ENCODE measurements around the gene AGAP1. TPM values are rescaled to one million over a fixed set of nuclear protein-coding genes. Genes with fewer than 3 reads are reported as not detected.
"Not testable (repeated sequence)": the region's sequence is repeated elsewhere in the genome, so short reads cannot be mapped to it uniquely, and the experiment has no call there.

The AGAP1 gene
- total RNA-seq, 1 donor from 2014 or later, result 39.4 TPM

DNA sequence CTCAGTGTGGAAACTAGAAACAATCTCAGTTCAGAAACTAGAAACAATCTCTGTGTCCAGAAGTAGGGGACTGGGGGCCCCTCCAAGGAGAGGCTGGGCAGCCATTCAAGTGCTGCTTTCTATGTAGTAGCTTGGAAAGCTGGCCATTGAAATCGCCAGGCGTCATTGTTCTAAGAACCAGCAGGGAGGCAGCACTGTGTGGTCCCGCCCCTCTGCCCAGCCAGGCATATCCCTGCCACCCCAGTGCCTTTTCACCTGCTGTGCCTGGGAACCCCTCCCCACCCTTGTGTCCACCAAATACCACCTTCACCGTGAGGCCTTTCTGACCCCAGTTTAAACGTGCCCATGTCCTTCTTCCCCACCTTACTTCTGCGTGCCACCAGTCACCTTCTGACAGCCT lies 452.7 kb downstream of the AGAP1 start:
- no peak overlapping the region for H2AFZ ChIP-seq (ENCODE audit: low read depth, low read length)
- H3K4me2 ChIP-seq (ENCODE audit: low read length), result no peak overlapping the region
- FAIRE-seq (no peak), DNase-seq (ENCODE audit: low read depth) (no peak)
- no peaks in the 10 kb centered on the region for H3K79me2 ChIP-seq (ENCODE audit: insufficient read depth, low read length)
- no peaks in the 10 kb centered on the region for H3K27me3 ChIP-seq (ENCODE audit: insufficient read depth, low read length)
- no peaks in the 10 kb centered on the region for H3K36me3 ChIP-seq (ENCODE audit: insufficient read depth, low read length)
- Mint-ChIP-seq H3K4me3 (ENCODE audit: unreplicated experiment) (no peak overlapping the region), H3K27ac (ENCODE audit: unreplicated experiment) (no peak overlapping the region), H3K9me3 (ENCODE audit: unreplicated experiment) (no peaks in the 10 kb centered on the region), H3K36me3 (ENCODE audit: low read depth, unreplicated experiment) (no peaks in the 10 kb centered on the region), H3K27me3 (ENCODE audit: low read depth, unreplicated experiment) (no peaks in the 10 kb centered on the region), H3K4me1 (ENCODE audit: low read depth, unreplicated experiment) (peaks cover 9% of the 10 kb centered on the region)
- no peak overlapping the region for H3K9ac ChIP-seq (ENCODE audit: low read length)
- no peak overlapping the region for H3K27ac ChIP-seq (ENCODE audit: low read depth, low read length)
- H3K4me1 ChIP-seq (ENCODE audit: insufficient read depth, low read length), result no peaks in the 10 kb centered on the region
- no peak overlapping the region for H3K4me3 ChIP-seq (ENCODE audit: insufficient read depth, low read depth, low read length)
- TF ChIP-seq EZH2 (IDR thresholded peaks at IDR 0.05; ENCODE audit: insufficient read depth, low read length), result no peak
- TF ChIP-seq, protein P1, sequence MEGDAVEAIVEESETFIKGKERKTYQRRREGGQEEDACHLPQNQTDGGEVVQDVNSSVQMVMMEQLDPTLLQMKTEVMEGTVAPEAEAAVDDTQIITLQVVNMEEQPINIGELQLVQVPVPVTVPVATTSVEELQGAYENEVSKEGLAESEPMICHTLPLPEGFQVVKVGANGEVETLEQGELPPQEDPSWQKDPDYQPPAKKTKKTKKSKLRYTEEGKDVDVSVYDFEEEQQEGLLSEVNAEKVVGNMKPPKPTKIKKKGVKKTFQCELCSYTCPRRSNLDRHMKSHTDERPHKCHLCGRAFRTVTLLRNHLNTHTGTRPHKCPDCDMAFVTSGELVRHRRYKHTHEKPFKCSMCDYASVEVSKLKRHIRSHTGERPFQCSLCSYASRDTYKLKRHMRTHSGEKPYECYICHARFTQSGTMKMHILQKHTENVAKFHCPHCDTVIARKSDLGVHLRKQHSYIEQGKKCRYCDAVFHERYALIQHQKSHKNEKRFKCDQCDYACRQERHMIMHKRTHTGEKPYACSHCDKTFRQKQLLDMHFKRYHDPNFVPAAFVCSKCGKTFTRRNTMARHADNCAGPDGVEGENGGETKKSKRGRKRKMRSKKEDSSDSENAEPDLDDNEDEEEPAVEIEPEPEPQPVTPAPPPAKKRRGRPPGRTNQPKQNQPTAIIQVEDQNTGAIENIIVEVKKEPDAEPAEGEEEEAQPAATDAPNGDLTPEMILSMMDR (IDR thresholded peaks at IDR 0.05; ENCODE audit: insufficient read depth, low read depth, low read length), result no peak
- H3K9me3 ChIP-seq (ENCODE audit: insufficient read depth, low read depth, low read length), result no peaks in the 10 kb centered on the region
- no peaks in the 10 kb centered on the region for H4K20me1 ChIP-seq (ENCODE audit: insufficient read depth, low read length)

DNA sequence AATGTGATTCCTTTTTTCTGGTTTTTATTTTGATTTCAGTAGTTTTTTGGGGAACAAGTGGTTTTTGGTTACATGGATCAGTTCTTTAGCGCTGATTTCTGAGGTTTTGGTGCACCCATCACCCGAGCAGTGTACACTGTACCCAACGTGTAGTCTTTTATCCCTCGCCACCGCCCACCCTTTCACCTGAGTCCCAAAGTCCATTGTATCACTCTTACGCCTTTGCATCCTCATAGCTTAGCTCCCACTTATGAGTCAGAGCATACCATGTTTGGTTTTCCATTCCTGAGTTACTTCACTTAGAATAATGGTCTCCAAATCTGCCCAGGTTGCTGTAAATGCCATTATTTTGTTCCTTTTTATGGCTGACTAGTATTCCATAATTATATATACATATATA lies 453.2 kb downstream of the AGAP1 start:
- not testable (repeated sequence) for H3K27me3 ChIP-seq (ENCODE audit: insufficient read depth, low read length); H3K4me1 ChIP-seq (ENCODE audit: insufficient read depth, low read length); FAIRE-seq; H3K36me3 Mint-ChIP-seq (ENCODE audit: low read depth, unreplicated experiment); H3K4me3 Mint-ChIP-seq (ENCODE audit: unreplicated experiment); H2AFZ ChIP-seq (ENCODE audit: low read depth, low read length); H3K9me3 ChIP-seq (ENCODE audit: insufficient read depth, low read depth, low read length); H3K4me3 ChIP-seq (ENCODE audit: insufficient read depth, low read depth, low read length); H3K79me2 ChIP-seq (ENCODE audit: insufficient read depth, low read length); H3K27ac Mint-ChIP-seq (ENCODE audit: unreplicated experiment); H3K27me3 Mint-ChIP-seq (ENCODE audit: low read depth, unreplicated experiment); H4K20me1 ChIP-seq (ENCODE audit: insufficient read depth, low read length); DNase-seq (ENCODE audit: low read depth); H3K9me3 Mint-ChIP-seq (ENCODE audit: unreplicated experiment); H3K27ac ChIP-seq (ENCODE audit: low read depth, low read length); H3K9ac ChIP-seq (ENCODE audit: low read length); H3K4me2 ChIP-seq (ENCODE audit: low read length); H3K36me3 ChIP-seq (ENCODE audit: insufficient read depth, low read length)
- peaks cover 13% of the 10 kb centered on the region for H3K4me1 Mint-ChIP-seq (ENCODE audit: low read depth, unreplicated experiment)

DNA sequence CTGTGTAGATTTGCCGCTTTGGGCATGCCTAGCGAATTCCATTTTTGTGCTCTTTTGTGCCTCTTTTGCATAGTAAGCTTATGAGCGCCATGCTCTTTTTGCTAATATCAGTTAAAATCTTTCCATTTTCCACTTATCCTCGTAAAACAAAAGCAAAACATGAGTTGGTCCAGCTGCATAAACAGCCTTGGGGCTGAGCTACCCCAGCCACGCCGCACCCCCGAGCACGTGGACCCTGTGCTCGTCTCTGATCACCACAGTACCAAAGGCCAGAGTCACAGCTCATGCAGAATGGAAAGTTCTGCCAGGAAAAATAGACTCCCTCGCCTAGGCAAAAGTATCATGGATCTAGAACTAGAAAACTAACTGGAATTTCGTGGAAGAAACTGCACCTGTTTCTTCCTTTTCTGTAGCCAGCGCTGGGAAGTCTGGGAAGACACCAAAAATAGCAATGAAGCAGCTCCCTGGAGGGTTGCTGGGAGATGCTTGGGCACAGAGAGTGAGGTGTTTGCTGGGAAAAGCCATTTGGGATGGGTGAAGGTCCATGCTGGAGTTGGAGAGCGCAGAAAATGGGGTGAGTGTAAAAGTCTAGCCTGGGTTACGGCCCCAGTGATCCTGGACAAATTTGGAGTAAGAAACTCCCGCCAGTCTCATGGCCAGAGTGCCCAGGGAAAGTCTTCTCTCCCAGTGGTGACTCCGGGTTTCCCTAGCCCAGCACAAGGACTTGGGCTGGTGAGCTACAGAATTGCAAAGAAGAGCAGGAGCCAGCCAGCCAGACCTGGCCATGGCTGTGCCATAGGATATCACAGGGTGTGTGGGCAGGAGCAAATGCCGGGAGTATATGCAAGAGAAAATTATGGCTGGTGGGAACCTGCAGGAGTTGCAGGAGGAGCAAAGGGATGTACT lies 456.0 kb downstream of the AGAP1 start:
- no peak for TF ChIP-seq EZH2 (IDR thresholded peaks at IDR 0.05; ENCODE audit: insufficient read depth, low read length)
- TF ChIP-seq, protein P1 (IDR thresholded peaks at IDR 0.05; ENCODE audit: insufficient read depth, low read depth, low read length), result no peak
- H3K4me2 ChIP-seq (ENCODE audit: low read length), result no peak overlapping the region
- H3K79me2 ChIP-seq (ENCODE audit: insufficient read depth, low read length), result no peaks in the 10 kb centered on the region
- H2AFZ ChIP-seq (ENCODE audit: low read depth, low read length), result no peak overlapping the region
- no peak overlapping the region for H3K9ac ChIP-seq (ENCODE audit: low read length)
- Mint-ChIP-seq H3K4me1 (ENCODE audit: low read depth, unreplicated experiment) (peaks cover 13% of the 10 kb centered on the region), H3K9me3 (ENCODE audit: unreplicated experiment) (no peaks in the 10 kb centered on the region), H3K4me3 (ENCODE audit: unreplicated experiment) (no peak overlapping the region), H3K27me3 (ENCODE audit: low read depth, unreplicated experiment) (no peaks in the 10 kb centered on the region), H3K36me3 (ENCODE audit: low read depth, unreplicated experiment) (no peaks in the 10 kb centered on the region), H3K27ac (ENCODE audit: unreplicated experiment) (no peak overlapping the region)
- H3K27me3 ChIP-seq (ENCODE audit: insufficient read depth, low read length), result no peaks in the 10 kb centered on the region
- peaks cover 4% of the 10 kb centered on the region for H3K4me1 ChIP-seq (ENCODE audit: insufficient read depth, low read length)
- no peaks in the 10 kb centered on the region for H4K20me1 ChIP-seq (ENCODE audit: insufficient read depth, low read length)
- H3K4me3 ChIP-seq (ENCODE audit: insufficient read depth, low read depth, low read length), result no peak overlapping the region
- DNase-seq (ENCODE audit: low read depth) (no peak), FAIRE-seq (no peak)
- H3K36me3 ChIP-seq (ENCODE audit: insufficient read depth, low read length), result no peaks in the 10 kb centered on the region
- no peaks in the 10 kb centered on the region for H3K9me3 ChIP-seq (ENCODE audit: insufficient read depth, low read depth, low read length)
- H3K27ac ChIP-seq (ENCODE audit: low read depth, low read length), result no peak overlapping the region
